A172 (cell line): ENCODE results near the gene S100A14. TPM values are rescaled to one million over a fixed set of nuclear protein-coding genes. Genes with fewer than 3 reads are reported as not detected.

Experiments
- DNase-seq: peaks from one replicate; pipeline ENCODE4 v3.0.0-alpha.2; 2015; ENCODE audit warnings: low spot score
- total RNA-seq: library from RNA; depleted of rRNA; stranded (reverse); fragments of >200 nt; shearing (Covaris generic); gene quantifications from 2 replicates; pipeline ENCODE4 v1.2.3, GENCODE V29; 2014

The S100A14 gene
- total RNA-seq, 1 experiment from 2014 or later: 0.17 TPM

DNA sequence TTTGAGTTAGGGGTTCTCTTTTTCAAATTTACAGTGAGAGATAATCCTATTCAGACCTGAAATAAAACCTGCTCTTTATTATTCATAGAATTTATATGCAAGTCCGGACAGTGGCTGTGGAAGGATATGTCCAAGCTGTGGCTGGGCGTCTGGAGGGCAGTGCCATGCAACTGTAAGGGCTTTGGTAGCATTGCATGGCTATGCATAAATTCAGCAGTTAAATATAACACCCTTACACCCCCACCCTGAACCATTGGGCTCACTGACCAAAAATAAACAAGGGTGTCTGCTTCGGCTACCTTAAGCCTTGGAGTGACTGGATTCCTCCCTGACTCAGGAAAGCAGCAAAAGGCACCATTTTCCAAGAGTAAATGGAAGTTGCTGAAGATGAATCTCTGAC, 23.2 kb upstream of the S100A14 start:
- no peak for DNase-seq

DNA sequence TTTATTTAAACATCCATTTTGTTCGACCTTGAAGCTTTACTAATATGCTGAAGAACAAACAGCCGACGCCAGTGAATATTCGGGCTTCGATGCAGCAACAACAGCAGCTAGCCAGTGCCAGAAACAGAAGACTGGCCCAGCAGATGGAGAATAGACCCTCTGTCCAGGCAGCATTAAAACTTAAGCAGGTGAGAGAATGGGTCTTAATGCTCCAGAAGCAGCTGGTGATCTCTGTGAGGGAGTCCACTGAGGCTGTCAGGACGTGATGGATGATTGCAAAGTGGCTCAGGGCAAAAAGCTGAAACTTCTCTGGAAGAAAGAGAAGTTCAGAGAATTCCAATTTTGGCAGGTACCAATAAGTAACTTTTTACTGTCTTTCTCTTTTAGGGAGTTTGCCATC, 22.1 kb upstream of the S100A14 start:
- no peak for DNase-seq

DNA sequence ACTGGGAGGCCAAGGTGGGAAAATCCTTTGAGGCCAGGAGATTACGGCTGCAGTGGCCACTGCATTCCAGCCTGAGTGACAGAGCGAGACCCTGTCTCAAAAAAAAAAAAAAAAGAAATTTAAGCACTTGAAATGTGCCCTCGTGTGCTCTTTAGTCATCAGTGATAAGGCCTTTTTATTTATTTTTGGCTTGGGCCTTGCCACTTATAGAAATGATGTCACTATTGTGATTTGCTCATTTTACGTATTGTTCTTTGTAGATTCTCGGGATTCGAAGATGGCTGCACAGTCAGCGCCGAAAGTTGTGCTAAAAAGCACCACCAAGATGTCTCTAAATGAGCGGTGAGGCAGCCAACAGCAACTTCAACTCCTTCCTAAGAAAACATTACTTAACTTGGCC, 20.2 kb upstream of the S100A14 start:
- DNase-seq: no peak

DNA sequence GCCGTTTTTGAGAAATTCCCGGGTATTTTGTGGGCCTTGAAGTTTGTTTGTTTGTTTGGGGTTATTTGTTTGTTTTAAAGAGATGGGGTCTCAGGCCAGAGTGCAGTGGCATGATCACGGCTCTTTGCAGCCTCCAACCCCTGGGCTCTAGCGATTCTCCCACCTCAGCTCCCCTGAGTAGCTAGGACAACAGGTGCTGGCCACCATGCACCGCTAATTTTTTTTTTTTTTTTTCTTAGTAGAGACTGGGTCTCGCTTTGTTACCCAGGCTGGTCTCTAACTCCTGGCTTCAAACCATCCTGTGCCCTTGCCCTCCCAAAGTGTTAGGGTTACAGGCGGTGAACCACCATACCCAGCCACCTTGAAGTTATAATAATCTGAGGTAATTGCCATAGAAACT, 19.7 kb upstream of the S100A14 start:
- DNase-seq: no peak

DNA sequence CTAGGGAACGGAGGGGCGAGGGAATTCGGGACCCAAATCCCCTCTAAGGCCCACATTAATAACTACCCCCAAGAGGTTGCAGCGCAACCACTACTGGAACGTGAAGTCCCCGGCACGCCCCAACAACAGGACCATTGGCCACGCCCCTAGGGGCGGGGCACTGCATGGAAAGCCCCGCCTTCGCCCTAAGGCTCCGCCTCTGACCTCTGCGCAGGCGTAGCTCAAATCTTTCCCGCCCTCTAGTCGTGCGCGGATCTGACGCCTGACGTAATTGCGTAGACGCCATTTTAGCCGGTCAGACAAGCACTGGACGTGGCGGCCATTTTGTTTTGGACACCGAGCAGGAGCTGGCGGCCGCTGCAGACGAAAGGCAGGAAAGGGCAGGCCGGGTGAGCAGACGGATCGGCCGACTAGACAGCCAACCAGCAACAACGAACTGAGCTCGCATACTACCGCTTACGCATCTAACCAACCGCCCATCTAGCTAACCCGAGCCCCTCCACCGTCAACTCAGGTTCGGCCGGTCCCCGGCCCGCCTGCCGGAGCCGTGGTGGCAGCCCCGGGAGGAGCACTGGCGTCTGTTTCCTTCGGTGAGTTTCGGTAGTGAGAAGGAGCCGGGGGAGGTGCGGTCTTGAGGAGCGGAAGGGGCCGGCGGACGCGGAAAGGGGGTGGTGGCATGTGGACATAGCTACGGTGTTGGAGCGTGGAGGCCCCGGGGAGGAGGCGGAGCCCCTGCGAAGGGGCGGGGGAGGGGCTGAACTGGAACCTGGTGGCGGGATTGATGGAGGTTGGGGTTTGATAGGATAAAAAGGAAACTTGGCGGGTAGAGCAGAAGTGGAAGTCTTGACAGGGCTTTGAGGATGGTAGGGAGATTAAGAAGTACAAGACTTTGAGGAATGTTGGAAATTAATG, 17.9 kb upstream of the S100A14 start, which contains the start of gene CHTOP:
Gene CHTOP, plus strand, starts transcription at position 313 of the 912 bp plus-strand sequence. CDS start 2,523 bp downstream, outside the sequence.
- DNase-seq: peak; percentile 98

DNA sequence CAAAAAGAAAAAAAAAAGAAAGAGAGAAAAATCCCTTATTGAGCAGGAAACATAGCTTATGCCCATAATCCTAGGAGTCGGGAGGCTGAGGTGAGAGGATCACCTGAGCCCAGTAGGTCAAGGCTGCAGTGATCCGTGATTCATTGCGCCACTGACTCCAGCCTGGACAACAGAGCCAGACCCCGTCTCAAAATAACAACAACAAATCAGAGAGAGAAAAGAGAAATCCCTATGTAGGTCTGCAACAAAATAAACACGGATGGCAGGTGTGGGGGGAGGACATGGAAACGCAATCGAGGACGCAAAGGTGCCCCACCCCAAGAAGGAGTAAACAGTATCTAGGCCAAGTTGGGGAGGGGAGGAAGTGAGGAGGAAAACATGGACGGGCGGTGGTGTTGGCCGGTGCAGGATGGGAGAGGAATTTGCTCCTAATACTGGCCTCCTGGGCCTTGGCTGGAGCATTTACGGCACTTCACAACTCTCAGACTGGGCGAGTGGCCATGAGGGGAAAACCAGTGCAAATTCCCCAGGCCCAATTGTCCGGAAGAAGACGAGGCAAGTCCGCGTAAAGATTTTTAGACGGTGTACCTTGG, 17.1 kb upstream of the S100A14 start:
- DNase-seq: no peak

DNA sequence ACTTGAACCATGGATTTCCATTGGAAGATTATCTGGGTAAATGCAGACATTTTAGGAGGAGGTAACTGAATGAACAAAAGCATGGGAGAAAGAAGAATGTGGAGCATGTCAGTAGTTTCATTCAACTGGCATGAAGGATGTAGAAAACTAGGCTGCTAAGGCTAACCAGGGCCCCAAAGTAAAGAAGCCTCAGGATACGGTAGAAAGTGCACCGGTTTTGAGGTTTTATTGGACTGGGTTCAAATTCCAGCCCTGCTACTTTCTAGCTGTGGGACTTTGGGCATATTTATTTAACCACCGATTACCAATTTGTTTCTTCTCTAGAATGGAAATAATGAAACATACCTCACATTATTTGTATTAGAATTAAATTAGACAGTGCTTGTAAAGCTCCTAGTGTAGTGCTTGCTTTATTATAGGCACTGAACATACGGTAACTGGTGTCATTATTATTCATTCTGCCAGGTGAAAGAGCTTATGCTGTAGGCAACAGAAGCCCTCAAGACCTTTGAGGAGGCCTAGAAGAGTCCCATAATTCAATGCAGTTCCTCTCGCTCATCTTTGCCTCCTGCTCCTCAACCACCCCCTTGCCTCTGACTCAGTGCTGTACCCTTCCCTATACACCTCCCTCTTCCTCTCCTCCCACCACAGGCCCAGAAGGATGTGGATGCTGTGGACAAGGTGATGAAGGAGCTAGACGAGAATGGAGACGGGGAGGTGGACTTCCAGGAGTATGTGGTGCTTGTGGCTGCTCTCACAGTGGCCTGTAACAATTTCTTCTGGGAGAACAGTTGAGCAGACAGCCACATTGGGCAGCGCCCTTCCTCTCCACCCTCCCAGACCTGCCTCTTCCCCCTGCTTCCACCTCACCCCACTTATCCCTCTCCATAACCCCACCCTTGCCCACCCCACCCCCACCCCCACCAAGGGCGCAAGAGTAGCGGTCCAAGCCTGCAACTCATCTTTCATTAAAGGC, 15.2 kb upstream of the S100A14 start:
- no peak for DNase-seq

DNA sequence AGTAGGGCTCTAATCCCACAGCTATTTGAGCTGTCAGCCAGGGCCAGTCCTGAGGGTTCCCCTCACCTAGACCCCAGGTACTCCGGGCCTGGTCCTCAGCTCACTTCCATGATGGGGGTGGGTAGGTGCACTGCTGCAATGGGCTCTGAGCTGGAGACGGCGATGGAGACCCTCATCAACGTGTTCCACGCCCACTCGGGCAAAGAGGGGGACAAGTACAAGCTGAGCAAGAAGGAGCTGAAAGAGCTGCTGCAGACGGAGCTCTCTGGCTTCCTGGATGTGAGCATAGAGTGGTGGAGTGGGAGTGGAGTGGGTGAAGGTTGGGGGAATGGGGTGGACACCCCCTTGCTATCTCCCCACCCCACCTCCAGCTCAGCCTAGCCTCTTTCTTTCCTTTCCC, 14.3 kb upstream of the S100A14 start:
- DNase-seq: no peak

DNA sequence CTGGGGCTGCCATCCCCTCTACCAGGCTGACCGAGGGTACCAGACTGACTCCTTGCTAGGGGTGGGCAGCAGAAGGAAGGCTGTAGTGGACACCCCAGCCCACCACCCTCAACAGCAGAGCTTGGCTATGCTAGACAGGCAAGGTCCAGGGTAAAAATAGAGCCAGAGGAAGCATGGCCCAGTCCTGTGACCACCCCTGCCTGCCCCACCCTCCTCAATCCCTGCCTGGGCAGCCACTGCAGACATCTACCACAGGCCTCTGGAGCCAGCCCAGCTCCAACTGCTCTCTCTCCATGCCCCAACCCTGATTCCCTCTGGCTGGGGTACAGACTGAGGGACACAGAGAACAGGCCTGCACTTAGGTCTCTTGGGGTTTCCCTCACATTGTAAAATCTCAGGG, 13.8 kb upstream of the S100A14 start:
- DNase-seq: no peak

DNA sequence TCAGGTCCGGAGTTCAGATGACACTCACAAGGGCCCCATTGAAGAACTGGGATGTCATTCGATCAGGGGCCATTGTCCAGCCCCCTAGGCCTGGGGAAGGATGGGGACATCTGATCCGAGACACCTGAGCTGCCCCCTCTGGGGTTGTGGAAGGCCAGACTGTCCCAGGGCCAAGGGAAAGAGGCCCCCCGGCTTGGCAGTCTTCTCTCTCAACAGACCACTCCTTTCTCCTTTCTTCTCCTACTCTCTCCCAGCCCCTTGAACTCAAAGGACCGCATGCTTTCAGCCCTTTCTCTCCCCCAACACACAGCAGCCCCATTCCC, 13.2 kb upstream of the S100A14 start:
- DNase-seq: no peak

DNA sequence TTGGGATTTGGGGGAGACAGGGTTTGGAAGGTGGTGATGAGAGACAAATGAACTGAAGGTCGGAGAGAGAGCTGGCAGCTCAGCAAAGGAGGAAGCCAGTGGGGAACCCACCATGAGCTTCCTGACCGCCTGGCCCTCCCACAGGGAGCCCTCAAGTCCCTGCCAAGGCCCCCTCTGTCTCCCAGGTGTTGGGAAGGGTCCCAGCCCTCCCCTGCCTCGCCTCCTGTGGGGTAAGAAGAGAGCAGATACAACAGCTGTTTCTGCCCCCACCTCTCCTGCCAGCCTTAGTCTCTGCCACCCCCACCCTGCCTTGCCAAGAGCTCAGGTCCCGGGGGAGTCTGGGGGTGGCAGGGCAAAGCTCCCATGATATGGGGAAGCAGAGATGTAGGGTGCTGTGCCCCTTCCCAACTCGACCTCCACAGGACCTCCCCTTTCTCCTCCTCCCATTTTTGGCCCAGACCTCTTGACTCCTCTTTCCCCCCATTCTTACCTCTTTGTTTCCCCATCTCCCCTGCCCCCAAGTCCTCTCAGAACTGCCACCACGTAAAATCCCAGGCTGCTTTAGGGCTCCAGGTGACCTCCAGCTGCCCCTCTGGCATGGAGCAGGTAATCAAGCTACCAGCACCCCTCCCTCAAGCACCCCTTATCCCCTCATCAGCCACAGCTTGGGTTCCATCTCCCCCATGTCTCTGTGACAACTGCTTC, 12.7 kb upstream of the S100A14 start:
- DNase-seq: no peak

DNA sequence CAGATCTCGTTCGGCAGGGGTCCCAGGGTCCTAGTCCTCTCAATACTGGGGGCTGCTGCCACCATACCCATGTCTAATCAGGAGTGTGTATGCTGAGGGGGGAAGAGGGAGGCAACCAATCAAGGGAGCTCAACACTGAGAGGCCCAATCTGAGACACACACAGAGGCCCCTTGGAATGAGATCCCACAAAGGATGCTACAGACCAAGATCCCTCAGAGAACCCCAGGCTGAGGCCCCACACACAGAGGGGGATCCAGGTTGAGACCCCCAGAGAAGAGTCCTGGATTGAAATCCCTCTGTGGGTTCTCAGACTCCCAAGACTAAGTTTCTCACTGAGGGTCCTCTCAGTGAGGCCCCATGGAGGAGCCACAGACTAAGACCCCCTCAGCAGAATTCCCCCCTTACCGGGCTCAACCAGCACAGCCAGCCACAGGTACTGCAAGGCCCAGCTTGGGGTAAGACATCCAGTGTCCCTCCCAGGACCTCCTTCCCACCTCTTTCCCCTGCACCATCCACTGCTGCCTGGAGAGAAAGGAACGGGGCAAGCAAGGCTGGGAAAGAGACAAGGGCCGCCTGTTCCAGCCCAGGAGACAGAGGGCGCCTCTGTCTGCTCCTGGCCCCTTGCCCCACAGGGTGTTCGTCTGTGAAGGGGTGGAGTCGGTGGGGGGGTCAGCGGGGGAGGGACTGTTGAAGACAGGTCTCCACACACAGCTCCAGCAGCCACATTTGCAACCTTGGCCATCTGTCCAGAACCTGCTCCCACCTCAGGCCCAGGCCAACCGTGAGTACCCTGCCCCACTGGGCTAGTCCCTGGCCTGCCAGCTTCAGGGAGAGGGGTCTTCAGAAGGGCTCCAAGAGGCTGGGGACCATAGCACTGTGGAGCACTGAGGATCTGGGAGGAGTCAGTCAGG, 11.8 kb upstream of the S100A14 start, which contains the start of gene S100A1:
Gene S100A1, plus strand, starts transcription at position 720 of the 912 bp plus-strand sequence. CDS start 2,088 bp downstream, outside the sequence.
- no peak for DNase-seq

DNA sequence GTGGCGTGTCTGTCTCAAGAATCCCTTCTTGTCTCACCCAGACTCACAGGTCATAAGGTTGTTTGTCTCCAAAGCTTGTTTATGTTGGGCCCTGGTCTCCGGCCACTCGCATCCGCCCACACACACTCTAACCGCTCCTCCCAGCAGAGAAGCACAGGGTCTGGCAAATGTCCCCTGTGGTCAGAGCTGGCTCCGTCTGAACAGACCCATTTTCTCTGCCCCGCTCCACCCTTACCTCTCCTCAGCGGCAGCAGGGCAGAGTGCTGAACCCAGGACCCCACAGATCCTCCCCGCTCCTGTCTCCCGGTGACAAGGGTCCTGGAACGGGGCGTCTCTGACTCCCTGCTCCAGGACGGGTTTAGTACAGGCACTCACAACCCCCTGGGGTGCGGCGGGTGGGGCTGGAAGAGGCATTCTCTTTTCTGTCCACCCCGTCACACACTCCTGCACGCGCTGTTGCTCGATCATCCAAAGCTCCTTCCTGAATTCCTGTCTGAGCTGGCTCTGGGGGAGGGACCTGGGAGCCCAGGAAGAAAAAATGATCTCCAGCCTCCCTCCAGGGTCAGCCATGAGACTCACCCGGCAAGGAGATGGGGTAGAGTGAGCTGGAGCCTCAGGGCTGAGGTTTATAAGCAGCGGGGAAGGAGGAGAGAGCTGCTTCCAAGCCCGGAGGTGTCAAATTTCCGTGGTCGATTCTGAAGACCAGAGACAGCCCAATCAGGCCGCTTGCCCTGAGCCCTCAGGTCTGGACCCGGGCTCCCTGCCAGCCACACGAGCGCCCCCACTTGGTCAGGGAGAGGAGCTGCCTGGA, 11.0 kb upstream of the S100A14 start, which contains the start of gene S100A13:
Gene S100A13, minus strand, starts transcription at position 602 of the 811 bp plus-strand sequence. CDS start 1,033 bp downstream, outside the sequence.
- DNase-seq: peak; percentile 97

DNA sequence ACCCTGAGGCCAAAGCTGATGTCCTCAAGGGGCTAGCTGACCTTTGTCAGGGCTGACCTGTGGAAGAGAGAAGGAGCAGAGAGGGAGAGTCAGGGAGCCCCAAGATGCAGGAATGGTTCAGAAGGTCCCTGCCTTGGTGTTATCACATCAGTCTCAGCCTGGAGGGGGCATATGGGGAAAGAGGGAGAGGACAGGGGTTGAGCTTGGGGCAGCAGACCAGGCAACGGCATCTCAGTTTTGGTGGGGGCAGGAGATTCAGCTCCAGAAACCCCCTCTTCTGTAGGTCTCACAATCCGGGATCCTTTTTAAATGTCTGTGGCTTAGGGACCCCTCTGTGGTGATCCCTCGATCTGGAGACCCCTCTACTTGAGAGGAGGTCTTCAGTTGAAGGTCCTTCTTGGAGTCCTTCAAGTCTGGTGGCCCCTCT, 10.4 kb upstream of the S100A14 start:
- DNase-seq: no peak

DNA sequence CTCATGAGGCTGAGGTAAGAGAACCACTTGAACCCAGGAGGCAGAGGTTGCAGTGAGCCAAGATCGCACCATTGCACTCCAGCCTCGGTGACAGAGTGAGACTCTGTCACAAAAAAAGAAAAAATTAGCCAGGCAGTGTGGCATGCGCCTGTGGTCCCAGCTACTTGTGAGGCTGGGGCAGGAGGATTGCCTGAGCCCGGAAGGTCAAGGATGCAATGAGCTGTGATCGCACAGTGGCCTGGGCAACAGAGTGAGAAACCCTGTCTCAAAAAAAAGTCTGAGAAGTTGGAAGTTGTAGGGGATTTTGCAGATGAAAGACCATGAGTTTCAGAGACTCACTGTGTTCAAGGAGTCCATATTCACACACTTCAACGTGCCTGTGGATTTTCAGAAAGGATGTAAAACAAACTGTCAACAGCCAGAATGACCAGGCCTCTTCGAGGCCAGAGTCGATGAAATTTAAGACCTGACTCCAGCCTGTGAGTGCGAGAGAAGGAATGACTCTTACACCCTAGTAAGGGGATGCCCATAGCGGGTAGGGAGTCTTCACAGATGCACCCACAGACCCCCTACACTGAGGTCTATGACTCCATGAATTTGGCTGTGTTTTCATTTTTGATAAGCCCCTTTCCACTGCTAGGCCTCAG, 9.0 kb upstream of the S100A14 start:
- DNase-seq: no peak

DNA sequence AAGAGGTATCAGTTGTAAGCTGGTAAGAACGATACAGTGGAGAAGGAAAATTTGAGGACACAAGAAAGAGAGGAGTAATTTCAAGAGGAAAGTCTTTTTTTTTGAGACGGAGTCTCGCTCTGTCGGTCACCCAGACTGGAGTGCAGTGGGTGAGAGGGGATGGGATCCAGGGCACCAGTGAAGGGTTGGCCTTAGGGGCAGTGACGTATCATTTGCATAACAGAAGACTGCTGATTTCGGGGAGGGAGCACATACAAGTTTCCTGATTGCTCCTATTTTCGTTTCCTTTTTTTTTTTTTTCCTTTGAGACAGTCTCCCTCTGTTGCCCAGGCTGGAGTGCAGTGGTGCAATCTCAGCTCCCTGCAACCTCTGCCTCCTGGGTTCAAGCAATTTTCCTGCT, 7.0 kb upstream of the S100A14 start:
- DNase-seq: no peak

DNA sequence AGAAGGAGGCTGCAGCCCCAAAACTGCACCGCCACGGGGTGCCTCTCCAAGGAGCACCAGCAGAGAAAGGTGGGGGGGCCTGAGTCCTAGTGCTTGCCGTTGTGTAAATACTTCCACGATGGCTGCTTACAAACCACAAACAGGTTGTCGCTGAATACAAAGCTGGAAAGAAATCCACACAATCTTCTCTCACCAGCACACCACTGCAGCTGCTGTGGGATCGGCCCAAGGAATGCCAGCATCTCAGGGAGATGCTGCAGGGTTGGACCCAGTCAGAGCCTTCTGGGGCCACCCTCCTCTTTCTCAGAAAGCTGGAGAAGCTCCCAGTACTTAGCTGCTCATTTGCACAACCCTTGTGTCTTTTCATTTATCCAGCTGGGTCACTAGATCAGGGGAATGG, 3.0 kb upstream of the S100A14 start:
- DNase-seq: no peak

DNA sequence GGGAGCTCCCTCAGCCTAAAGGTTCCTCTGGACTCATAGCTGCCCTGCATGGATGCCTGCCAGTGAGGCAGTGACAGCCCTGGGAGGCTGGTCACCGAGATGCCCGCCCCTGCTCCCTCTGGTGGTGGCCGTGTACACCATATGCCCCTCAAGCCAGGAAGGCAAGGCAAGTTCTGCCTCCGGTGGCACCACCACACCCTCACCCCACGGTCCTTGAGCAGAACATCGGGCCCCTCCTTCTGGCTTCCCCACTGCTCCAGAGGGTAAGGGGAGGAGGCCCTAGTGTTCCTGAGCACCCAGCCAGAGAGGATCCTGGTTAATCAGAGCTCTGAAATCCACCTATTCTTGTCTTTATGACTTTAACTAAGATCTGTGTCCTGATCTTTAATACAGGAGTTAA, 1.5 kb upstream of the S100A14 start:
- peak; percentile 62 for DNase-seq

DNA sequence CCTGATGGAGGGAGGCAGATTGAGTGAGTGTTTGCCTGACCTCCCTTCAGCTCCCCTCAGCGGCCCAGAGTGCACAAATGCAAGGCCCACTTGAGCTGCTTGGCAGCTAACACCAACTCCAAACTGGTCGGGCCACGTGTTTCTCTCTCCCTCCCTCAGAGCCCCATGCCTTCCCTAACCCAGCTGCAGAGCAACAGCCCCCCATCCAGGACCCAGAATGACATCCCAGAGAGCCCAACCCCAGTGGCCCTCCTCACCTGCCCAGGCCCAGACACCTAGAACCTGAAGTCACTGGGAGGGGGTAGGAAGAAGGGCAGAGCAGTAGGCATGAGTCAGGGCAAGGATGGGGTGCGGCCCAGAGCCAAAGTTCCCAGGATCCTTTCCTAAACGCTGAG, 789 bp upstream of the S100A14 start:
- DNase-seq: no peak
